Activated naive CD4-positive, alpha-beta T cell treated with anti-CD3 and anti-CD28 coated beads, Interleukin-2, amount 50 U/mL, for 72 hours (primary cell): ENCODE measurements around the gene APCDD1. TPM values are rescaled to one million over a fixed set of nuclear protein-coding genes. Genes with fewer than 3 reads are reported as not detected.
"Not testable (repeated sequence)": the region's sequence is repeated elsewhere in the genome, so short reads cannot be mapped to it uniquely, and the experiment has no call there.

Source experiments
- ATAC-seq, 2 donors: fragments of 150-1000 bp; cut with Tn5 transposase; 2 replicates each; pipeline ENCODE4 v1.10.0; 2021; ENCODE audit warnings: mild to moderate bottlenecking in 2 of 2, moderate library complexity in 2 of 2
- DNase-seq, 2 donors: peaks; one replicate each; pipeline ENCODE4 v3.0.0; 2021 to 2022; ENCODE audit warnings: low spot score in 2 of 2
- H3K27ac Mint-ChIP-seq, 2 donors: one replicate each; pipeline ENCODE4 v1.8.0; 2022; ENCODE audit warnings: mild to moderate bottlenecking in 2 of 2, mixed read lengths in 2 of 2
- H3K36me3 Mint-ChIP-seq, 2 donors: one replicate each; pipeline ENCODE4 v1.8.0; 2022; ENCODE audit warnings: mixed read lengths in 2 of 2
- H3K9me3 Mint-ChIP-seq, 2 donors: one replicate each; pipeline ENCODE4 v1.8.0; 2022; ENCODE audit warnings: mixed read lengths in 2 of 2
- total RNA-seq, 2 donors: library from RNA; stranded (reverse); gene quantifications; one replicate each; pipeline ENCODE4 v1.2.3, GENCODE V29; 2022

The APCDD1 gene
- total RNA-seq, 2 donors from 2014 or later: not detected

GRCh38 chr18:10454681-10455557, 484 bp downstream of the APCDD1 start:
- Mint-ChIP-seq H3K27ac (no peak overlapping the region), H3K9me3 (no peaks in the 10 kb centered on the region), H3K36me3 (no peaks in the 10 kb centered on the region)
- ATAC-seq (peak in 1 of 2 donors; percentile 32), DNase-seq (no peak)

DNA sequence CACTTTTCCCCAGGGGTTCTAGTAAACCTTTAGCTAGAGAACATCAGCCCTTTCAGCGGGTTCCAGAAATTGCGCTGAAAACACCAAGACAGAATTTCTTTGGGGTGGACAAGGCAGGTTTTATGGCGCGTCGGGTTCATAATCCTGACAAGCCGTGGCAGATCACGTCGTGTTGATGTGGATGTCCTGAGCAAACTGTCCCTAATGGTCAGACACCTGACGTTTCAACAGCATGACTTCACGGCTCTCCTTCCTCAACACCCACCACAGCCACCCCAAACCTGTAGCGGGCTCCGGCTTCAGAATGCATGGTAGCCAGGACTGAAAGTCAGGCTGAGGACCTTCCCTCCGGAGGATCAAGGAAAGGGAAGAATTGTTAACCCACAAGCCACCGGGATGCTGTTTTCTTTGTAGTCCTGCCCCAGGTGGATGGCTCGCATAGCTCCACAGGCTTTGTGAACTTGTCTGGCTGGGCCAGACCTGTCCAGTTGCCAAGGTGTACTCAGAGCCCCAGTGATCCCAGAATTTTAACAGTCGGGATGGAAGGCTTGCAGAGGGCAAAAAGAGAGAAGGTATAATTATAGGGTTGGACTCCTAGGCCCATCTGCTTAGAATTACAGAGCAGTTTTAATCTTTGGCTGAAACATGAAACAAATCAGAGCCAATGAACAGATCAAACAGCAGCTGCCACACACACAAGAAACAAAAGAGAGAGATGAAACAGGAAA, 1.5 kb downstream of the APCDD1 start:
- no peak overlapping the region for H3K27ac Mint-ChIP-seq
- H3K36me3 Mint-ChIP-seq: no peaks in the 10 kb centered on the region
- H3K9me3 Mint-ChIP-seq: no peaks in the 10 kb centered on the region
- ATAC-seq: no peak
- DNase-seq: no peak

- Mint-ChIP-seq H3K9me3 (no peaks in the 10 kb centered on the region), H3K27ac (no peak overlapping the region), H3K36me3 (no peaks in the 10 kb centered on the region)
- ATAC-seq (no peak), DNase-seq (no peak)
Observed at GRCh38 chr18:10456718-10457117, 2.3 kb downstream of the APCDD1 start.

- no peaks in the 10 kb centered on the region for H3K9me3 Mint-ChIP-seq
- H3K27ac Mint-ChIP-seq: no peak overlapping the region
- ATAC-seq: no peak
- DNase-seq: no peak
- no peaks in the 10 kb centered on the region for H3K36me3 Mint-ChIP-seq
Observed at GRCh38 chr18:10457128-10457527, 2.7 kb downstream of the APCDD1 start.

- no peaks in the 10 kb centered on the region for H3K9me3 Mint-ChIP-seq
- H3K27ac Mint-ChIP-seq: no peak overlapping the region
- ATAC-seq (no peak), DNase-seq (no peak)
- H3K36me3 Mint-ChIP-seq: no peaks in the 10 kb centered on the region
Observed at GRCh38 chr18:10457767-10458166, 3.3 kb downstream of the APCDD1 start.

DNA sequence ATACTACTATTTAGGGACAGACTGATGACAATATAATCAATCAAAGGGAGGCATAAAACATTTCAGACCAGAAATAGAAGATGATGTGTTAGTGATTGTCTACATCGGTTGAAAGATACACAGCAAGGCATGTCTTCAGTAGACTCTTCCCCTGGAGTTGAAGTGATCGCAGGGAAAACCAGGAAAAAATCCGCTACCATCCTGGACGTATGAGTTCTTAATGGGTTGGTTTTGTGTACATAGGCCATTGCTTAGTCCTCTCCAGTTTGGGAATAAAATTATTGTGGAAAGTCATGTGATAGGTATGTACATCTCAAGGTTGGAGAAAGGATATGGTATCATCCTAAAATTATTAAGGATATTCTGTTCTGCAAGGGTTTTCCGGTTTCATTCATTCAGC, 4.3 kb downstream of the APCDD1 start:
- no peaks in the 10 kb centered on the region for H3K9me3 Mint-ChIP-seq
- no peak for ATAC-seq

DNA sequence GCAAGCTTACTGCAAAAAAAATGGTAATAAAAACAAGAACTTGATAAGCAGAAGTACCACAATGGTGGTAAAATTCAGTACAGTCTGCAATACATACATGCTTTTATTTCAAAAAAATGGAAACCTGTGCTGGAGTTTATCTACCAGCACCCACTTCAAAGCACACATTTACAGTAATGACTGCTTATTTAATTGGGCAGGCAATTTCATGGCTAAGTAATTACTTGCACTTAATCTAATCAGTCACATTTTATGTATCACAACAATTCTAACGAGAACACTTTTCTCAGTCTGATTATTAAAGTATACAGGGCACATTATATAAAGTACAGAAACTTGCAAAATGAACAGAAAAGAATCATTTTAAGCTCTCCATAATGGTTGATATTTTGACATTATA, 5.2 kb downstream of the APCDD1 start:
- ATAC-seq: no peak
- no peak for DNase-seq
- no peak overlapping the region for H3K27ac Mint-ChIP-seq
- H3K36me3 Mint-ChIP-seq: no peaks in the 10 kb centered on the region
- no peaks in the 10 kb centered on the region for H3K9me3 Mint-ChIP-seq

More for the DNA sequence above, 4.3 kb downstream of the APCDD1 start:
- H3K36me3 Mint-ChIP-seq: no peaks in the 10 kb centered on the region
- no peak for DNase-seq
- no peak overlapping the region for H3K27ac Mint-ChIP-seq

- DNase-seq (no peak), ATAC-seq (no peak)
- Mint-ChIP-seq H3K27ac (no peak overlapping the region), H3K36me3 (no peaks in the 10 kb centered on the region), H3K9me3 (no peaks in the 10 kb centered on the region)
Observed at GRCh38 chr18:10460414-10461018, 6.1 kb downstream of the APCDD1 start.

GRCh38 chr18:10461989-10462388, 7.6 kb downstream of the APCDD1 start:
- ATAC-seq: no peak
- no peaks in the 10 kb centered on the region for H3K36me3 Mint-ChIP-seq
- DNase-seq: no peak
- no peak overlapping the region for H3K27ac Mint-ChIP-seq
- no peaks in the 10 kb centered on the region for H3K9me3 Mint-ChIP-seq

GRCh38 chr18:10462597-10462996, 8.2 kb downstream of the APCDD1 start:
- no peak for DNase-seq
- ATAC-seq: no peak
- no peaks in the 10 kb centered on the region for H3K9me3 Mint-ChIP-seq

DNA sequence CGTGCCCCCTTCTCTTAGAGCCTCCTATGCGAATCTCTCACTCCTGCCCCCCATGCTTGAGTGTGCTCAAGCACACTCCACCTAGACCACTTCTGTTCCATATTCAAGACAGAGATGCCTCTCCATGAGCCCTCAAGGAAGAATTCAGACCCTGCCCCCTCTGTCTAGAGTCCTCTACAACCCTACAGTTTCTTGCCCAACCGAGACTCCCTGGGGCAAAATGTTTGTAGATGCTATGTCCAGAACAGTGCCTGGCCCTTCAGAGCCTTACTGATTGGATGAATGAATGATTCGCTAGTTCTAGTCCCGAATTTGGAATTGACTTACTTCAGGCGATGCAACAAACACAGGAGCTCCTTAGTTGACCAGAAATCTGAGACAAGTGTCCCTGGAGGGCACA, 8.7 kb downstream of the APCDD1 start:
- ATAC-seq: no peak
- Mint-ChIP-seq H3K36me3 (no peaks in the 10 kb centered on the region), H3K9me3 (no peaks in the 10 kb centered on the region), H3K27ac (no peak overlapping the region)
- no peak for DNase-seq

More at GRCh38 chr18:10462597-10462996, 8.2 kb downstream of the APCDD1 start:
- Mint-ChIP-seq H3K36me3 (no peaks in the 10 kb centered on the region), H3K27ac (no peak overlapping the region)

- Mint-ChIP-seq H3K36me3 (no peaks in the 10 kb centered on the region), H3K9me3 (no peaks in the 10 kb centered on the region), H3K27ac (no peak overlapping the region)
- ATAC-seq (no peak), DNase-seq (no peak)
Observed at GRCh38 chr18:10463741-10464140, 9.3 kb downstream of the APCDD1 start.

GRCh38 chr18:10464161-10464648, 9.8 kb downstream of the APCDD1 start:
- H3K9me3 Mint-ChIP-seq, DNase-seq, H3K27ac Mint-ChIP-seq, H3K36me3 Mint-ChIP-seq, ATAC-seq: not testable (repeated sequence)

- Mint-ChIP-seq H3K27ac (no peak overlapping the region), H3K9me3 (no peaks in the 10 kb centered on the region)
- no peak for ATAC-seq
Observed at GRCh38 chr18:10465174-10465939, 10.9 kb downstream of the APCDD1 start.

DNA sequence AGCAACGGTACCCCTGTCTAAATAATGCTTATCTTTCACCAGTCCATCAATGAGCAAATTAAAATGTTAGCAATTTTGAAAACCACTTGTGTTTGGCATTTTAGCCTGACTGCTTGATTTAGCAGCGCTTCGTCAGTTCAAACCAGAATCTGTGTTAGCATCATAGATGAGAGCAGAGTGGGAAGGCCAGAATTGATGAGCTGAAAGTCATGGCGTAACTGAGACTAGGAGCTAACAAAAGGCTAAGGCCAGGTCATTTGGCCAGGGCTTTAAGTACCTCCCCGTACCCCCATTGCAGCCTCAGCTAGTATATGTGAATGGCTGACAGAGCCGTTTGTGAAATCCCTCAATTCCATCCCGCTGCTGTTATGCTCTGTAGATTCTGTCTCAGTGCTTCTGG, 16.0 kb downstream of the APCDD1 start:
- Mint-ChIP-seq H3K27ac (no peak overlapping the region), H3K36me3 (no peaks in the 10 kb centered on the region), H3K9me3 (no peaks in the 10 kb centered on the region)
- ATAC-seq (no peak), DNase-seq (no peak)

More at GRCh38 chr18:10465174-10465939, 10.9 kb downstream of the APCDD1 start:
- DNase-seq: no peak
- no peaks in the 10 kb centered on the region for H3K36me3 Mint-ChIP-seq

DNA sequence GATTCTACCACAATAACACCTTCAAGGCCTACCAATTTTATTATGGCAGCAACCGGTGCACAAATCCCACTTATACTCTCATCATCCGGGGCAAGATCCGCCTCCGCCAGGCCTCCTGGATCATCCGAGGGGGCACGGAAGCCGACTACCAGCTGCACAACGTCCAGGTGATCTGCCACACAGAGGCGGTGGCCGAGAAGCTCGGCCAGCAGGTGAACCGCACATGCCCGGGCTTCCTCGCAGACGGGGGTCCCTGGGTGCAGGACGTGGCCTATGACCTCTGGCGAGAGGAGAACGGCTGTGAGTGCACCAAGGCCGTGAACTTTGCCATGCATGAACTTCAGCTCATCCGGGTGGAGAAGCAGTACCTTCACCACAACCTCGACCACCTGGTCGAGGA, 17.1 kb downstream of the APCDD1 start:
- H3K9me3 Mint-ChIP-seq: no peaks in the 10 kb centered on the region
- no peak overlapping the region for H3K27ac Mint-ChIP-seq
- ATAC-seq (no peak), DNase-seq (no peak)
- no peaks in the 10 kb centered on the region for H3K36me3 Mint-ChIP-seq
